GM21360 (cell line): Measurements from ENCODE around the gene APOL2.
A peak's percentile ranks its signal among the peaks of the same experiment; 100 is the strongest.
"Not testable (repeated sequence)": the region's sequence is repeated elsewhere in the genome, so short reads cannot be mapped to it uniquely, and the experiment has no call there.

Experiments used
- ATAC-seq: cut with Tn5 transposase; IDR thresholded peaks from one replicate; pipeline ENCODE4 v1.9.1; 2021; ENCODE audit warnings: mild to moderate bottlenecking, moderate library complexity; ENCODE audit not compliant: unreplicated experiment

APOL2 gene, protein sequence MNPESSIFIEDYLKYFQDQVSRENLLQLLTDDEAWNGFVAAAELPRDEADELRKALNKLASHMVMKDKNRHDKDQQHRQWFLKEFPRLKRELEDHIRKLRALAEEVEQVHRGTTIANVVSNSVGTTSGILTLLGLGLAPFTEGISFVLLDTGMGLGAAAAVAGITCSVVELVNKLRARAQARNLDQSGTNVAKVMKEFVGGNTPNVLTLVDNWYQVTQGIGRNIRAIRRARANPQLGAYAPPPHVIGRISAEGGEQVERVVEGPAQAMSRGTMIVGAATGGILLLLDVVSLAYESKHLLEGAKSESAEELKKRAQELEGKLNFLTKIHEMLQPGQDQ

GRCh38 chr22:36239401-36240171 lies at the start of gene APOL2:
APOL2 (minus strand) TSS chr22:36239527; CDS start chr22:36233162, 6,365 bp downstream.
- peak; percentile 84 for ATAC-seq

- no peak for ATAC-seq
Observed at GRCh38 chr22:36288571-36289405, 49.5 kb upstream of the APOL2 start.

DNA sequence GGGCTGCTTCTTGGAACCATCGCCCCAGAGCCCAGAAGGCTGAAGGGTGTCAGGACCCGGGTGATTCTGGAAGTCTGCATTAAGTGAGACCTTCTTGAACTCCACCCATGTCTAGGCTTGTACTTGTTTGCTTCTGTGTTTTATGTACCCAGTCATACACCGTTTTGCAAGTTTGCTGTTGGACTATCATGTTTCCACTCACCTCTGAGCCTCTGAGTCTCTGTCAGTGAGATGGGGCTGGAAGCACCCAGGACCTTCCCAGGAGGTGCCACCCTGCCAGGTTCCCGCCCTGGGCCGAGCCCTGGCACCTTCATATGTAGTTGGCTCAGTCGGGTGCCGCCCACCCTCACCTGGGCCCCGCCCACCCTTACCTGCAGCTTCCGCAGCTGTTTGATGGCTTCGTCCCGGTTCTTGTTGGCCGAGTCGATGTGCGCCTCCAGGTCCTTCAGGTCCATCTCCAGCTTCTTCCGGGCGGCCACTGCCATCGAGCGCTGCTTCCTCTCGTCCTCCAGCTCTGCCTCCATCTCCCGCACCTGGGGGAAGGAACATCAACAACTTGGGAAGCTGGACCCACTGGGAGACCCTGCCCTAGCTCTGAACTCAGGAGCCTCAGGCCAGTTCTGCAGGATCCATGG lies 48.7 kb upstream of the APOL2 start:
- no peak for ATAC-seq

DNA sequence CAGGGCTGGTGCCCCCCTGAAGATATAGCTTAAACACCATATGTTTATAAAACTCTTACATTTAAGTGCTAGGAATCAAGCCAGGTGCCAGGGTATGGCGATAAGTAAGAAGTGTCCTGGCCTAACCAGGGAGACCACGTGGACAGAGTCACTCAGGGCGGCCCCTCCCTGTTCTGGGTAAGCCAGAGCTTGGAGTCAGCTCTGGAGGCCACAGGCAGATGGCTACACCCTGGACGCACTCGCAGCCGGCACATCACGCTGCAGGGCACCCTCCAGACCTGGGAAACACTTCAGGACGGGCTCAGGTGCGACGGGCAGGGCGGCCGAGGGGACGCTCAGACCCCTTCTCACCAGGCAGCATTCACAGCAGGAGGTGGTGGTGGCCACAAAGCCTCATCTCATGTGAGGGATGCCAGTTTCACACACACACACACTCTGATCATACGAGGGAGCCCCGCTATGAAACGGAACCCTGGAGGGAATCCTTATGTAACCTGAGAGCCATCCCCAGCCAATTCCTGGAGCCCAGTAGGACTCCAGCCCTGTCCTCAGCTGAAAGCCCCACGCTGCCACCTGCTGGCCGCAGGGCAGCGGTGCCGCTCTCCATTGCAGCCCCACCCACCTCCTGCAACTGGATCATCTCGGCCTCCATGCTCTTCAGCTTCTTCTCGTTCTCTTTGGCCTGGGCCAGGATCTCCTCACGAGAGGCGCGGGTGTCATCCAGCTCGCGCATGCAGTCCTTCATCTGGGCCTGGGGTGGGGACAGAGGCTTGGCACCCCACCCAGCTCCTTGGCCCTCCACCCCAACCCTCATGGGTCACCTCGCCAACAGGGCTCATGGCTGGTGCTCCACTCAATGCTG lies 47.0 kb upstream of the APOL2 start:
- ATAC-seq, result no peak

DNA sequence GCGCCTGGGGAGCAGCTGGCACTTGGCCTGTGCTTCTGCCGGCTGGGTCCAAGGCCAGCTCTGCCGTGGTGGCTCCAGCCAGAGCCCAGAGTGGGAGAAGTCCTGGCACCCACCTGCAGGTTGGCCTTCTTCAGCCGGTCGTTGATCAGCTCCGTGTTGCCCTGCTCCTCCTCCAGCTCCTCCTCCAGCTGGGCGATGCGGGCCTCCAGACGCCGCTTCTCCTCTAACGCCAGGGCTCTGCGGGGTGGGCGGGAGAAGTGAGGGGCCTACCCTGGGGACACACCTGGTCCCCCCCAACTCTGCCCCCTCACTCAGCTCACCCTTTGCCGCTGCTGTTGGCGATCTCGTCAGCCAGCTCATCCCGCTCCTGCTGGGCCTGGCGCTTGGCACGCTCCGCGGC lies 46.2 kb upstream of the APOL2 start:
- ATAC-seq, result no peak

GRCh38 chr22:36285017-36285416 lies 45.7 kb upstream of the APOL2 start:
- ATAC-seq, result no peak

- no peak for ATAC-seq
Observed at GRCh38 chr22:36284171-36284571, 44.8 kb upstream of the APOL2 start.

GRCh38 chr22:36282328-36282831 lies 43.1 kb upstream of the APOL2 start:
- ATAC-seq, result no peak

DNA sequence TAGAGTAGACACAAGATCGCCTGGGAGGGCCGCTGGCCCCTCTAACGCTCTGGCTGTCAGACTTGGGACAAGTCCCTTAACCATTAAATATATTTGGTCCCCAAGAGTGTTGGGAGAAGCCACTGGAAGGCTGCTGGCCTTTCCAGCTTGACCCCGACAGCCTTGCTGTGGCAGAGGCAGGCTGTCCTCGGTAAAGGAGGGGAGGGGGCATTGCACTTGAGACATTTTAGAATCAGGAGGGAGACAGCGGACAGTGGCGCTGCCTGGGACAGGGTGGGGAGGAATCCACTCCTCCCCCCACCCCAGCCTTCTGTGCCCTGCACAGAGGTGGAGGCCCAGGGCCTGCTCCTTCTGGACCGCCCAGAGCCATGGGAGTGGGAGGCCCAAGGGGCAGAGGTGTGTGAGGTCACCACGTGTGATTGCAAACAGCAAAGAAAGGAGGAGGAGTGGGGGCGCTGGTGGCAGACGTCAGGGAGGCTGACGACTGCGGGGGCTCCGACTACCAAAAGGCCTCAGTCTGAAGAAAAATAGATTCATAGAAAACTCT lies 42.5 kb upstream of the APOL2 start:
- no peak for ATAC-seq

GRCh38 chr22:36280379-36280778 lies 41.1 kb upstream of the APOL2 start:
- ATAC-seq, result no peak

- ATAC-seq, result no peak
Observed at GRCh38 chr22:36279219-36279666, 39.9 kb upstream of the APOL2 start.

DNA sequence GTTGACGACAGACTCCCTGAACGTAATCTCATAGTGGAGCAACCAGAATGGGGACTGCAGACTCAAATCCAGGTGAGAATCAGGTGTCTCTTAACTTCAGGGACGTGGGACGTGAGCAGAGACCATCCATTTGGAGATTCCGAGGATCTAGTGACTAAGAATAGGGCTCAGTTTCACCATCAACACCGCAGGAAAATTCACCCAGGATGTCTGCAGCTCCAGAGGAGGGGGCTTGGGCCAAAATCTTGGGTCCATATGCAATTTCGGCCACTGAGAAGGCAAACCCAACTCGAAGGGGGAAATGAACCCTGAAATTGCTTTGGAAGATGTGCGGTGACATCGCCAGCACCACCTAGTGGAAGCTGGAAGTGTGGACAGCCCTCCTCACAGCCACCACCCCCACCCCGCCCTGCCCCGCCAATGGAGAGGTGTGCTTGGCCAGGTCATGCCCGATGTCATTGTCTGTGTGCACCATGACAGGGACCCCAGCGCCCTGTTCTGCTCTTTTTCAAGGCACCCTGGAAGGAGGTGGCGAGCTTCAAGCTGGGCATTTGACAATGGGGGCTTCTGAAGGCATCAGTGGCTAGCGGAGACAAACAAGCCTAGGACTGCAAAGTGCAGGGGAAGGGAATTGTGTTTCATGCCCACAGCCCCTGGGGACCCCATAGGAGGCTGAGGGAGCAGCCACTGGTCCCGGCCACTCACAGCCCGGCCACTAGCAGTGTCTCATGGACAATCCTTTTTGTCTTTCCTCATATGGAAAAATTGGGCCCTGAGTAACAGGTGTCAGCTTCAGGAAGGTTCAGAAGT lies 38.4 kb upstream of the APOL2 start:
- ATAC-seq, result no peak

GRCh38 chr22:36274531-36274930 lies 35.2 kb upstream of the APOL2 start:
- ATAC-seq, result no peak

- not testable (repeated sequence) for ATAC-seq
Observed at GRCh38 chr22:36271951-36272350, 32.6 kb upstream of the APOL2 start.

DNA sequence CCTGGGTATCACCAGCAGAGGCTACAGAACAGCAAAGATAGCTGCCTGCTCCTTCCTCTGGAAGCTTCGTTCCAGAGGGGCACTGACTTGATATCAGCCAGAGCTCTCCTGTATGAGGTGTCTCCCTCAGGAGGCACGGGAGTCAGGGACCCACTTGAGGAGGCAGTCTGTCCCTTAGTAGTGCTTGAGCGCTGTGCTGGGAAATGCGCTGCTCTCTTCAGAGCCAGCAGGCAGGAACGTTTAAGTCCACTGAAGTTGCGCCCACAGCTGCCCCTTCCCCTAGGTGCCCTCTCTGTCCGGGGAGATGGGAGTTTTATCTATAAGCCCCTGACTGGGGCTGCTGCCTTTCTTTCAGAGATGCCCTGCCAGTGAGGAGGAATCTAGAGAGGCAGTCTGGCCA lies 31.9 kb upstream of the APOL2 start:
- ATAC-seq, result not testable (repeated sequence)

- ATAC-seq, result no peak
Observed at GRCh38 chr22:36267896-36268485, 28.7 kb upstream of the APOL2 start.

- ATAC-seq, result no peak
Observed at GRCh38 chr22:36267058-36267457, 27.7 kb upstream of the APOL2 start.
